CD4-positive, alpha-beta T cell (primary cell): ENCODE data around the gene KLHL35. TPM values are rescaled to one million over a fixed set of nuclear protein-coding genes. Genes with fewer than 3 reads are reported as not detected.
A peak's percentile ranks its signal among the peaks of the same experiment; 100 is the strongest.

ENCODE experiments used
- ATAC-seq: fragments of 200-7000 bp; cut with Tn5 transposase; one replicate; pipeline ENCODE4 v1.10.0; 2022; ENCODE audit warnings: mild to moderate bottlenecking; ENCODE audit not compliant: poor library complexity
- CTCF ChIA-PET: fragments of 350-600 bp; sonication (Branson Sonifier 250); formaldehyde crosslinking; loops from one replicate; lab custom pipeline; 2021; ENCODE audit warnings: antibody characterized with exemption, inconsistent platforms; lab: Charles Lee
- POLR2A ChIA-PET: fragments of 350-600 bp; sonication (Branson Sonifier 250); formaldehyde crosslinking; loops from one replicate; lab custom pipeline; 2021; ENCODE audit warnings: antibody characterized with exemption, inconsistent platforms; lab: Charles Lee
- DNase-seq, 14 experiments: peaks; one replicate each; pipeline ENCODE4 v3.0.0-alpha.2; 2013 to 2020; ENCODE audit warnings: mixed read lengths in 2 of 14
- H3K27ac ChIP-seq, 2 donors: one replicate each; pipeline versions ENCODE4 v1.5.1 to v1.7.0; 2013; ENCODE audit warnings: low read length in 2 of 2, low read depth in 1 of 2, mild to moderate bottlenecking in 1 of 2
- H3K27me3 ChIP-seq, 2 experiments: 1 replicate in 1 of 2; 2 replicates in 1 of 2; pipeline versions ENCODE4 v1.6.1 to v1.7.0; 2013; ENCODE audit warnings: low read length in 2 of 2, control low read depth in 1 of 2, mild to moderate bottlenecking in 1 of 2, moderate library complexity in 1 of 2; ENCODE audit not compliant: insufficient read depth in 2 of 2, control insufficient read depth in 1 of 2
- H3K36me3 ChIP-seq: one replicate; pipeline ENCODE4 v1.6.1; 2013; ENCODE audit warnings: low read length, control low read depth; ENCODE audit not compliant: insufficient read depth
- H3K4me1 ChIP-seq: one replicate; pipeline ENCODE4 v1.6.1; 2013; ENCODE audit warnings: low read length, control low read depth; ENCODE audit not compliant: insufficient read depth
- H3K4me3 ChIP-seq: one replicate; pipeline ENCODE4 v1.5.1; 2013; ENCODE audit warnings: mild to moderate bottlenecking, low read length, moderate library complexity
- H3K9me3 ChIP-seq, 2 experiments: 1 replicate in 1 of 2; 2 replicates in 1 of 2; pipeline versions ENCODE4 v1.6.1 to v1.7.0; 2013; ENCODE audit warnings: low read length in 2 of 2, mild to moderate bottlenecking in 2 of 2, control low read depth in 1 of 2, moderate library complexity in 1 of 2; ENCODE audit not compliant: control insufficient read depth in 1 of 2, insufficient read depth in 1 of 2
- H3K27ac Mint-ChIP-seq: one replicate; pipeline ENCODE4 v1.8.0; 2020; ENCODE audit warnings: mixed read lengths
- H3K27me3 Mint-ChIP-seq: one replicate; pipeline ENCODE4 v1.8.0; 2021; ENCODE audit warnings: mixed read lengths
- H3K36me3 Mint-ChIP-seq: one replicate; pipeline ENCODE4 v1.8.0; 2021; ENCODE audit warnings: low read depth, mixed read lengths
- H3K4me1 Mint-ChIP-seq: one replicate; pipeline ENCODE4 v1.8.0; 2021; ENCODE audit warnings: low read depth, mixed read lengths
- H3K4me3 Mint-ChIP-seq: one replicate; pipeline ENCODE4 v1.8.0; 2020; ENCODE audit warnings: mild to moderate bottlenecking, mixed read lengths
- H3K9me3 Mint-ChIP-seq: one replicate; pipeline ENCODE4 v1.8.0; 2020; ENCODE audit warnings: mixed read lengths
- intact Hi-C, 2 experiments: fragments of 100-400 bp; cut with DNase I in 1 of 2; cut with micrococcal nuclease in 1 of 2; formaldehyde crosslinking; loops; one replicate each; pipeline versions ENCODE4 v1.15.1 to v1.9.0; 2023 to 2025; cut with DNase I, micrococcal nuclease
- total RNA-seq, 174 experiments: library from RNA in 2 of 174; stranded (reverse) in 2 of 174; gene quantifications; one replicate each; pipeline ENCODE4 v1.2.3 and lab custom pipeline; 2021 to 2026
- TF ChIP-seq, protein P1 (sequence below): fragments of 200-600 bp; IDR thresholded peaks from one replicate; pipeline ENCODE4 v1.8.0; 2022; ENCODE audit warnings: antibody characterized with exemption, mild to moderate bottlenecking

Gene KLHL35
- total RNA-seq, 2 experiments from 2014 or later, result 0.33 to 0.81 TPM

DNA sequence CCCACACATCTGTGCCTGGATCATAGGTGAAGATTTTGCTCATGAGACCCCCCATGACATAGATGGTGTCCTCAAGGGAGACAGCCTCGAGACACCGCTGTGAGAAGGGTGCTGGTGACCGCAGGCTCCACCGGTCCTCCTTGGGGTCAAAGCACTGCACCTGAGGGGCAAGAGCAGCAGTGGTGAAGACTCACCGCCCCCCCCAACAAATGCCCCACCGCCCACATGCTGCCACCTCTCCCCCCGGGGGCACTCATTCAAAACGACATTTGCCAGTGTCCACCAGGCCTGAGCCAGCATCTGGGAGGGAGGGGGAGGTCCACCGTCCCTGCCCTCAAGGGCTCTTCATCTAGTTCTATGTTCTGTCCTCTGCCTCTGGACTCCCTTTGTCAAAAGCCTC is 9.3 kb downstream of the KLHL35 start:
- ChIA-PET POLR2A (interaction anchor here (0.9 kb wide), 2 partner anchors 8 to 139 kb away, joined by 3 read pairs; partner anchors contain the start of gene SERPINH1), CTCF (interaction anchor here (1.9 kb wide), 1 partner anchor 16 kb away, joined by 6 read pairs; no protein-coding TSS in a partner anchor)
- Mint-ChIP-seq H3K4me1 (peaks cover 11% of the 10 kb centered on the region), H3K4me3 (no peak overlapping the region), H3K36me3 (peaks cover 20% of the 10 kb centered on the region), H3K27me3 (peaks cover 13% of the 10 kb centered on the region), H3K9me3 (no peaks in the 10 kb centered on the region), H3K27ac (peak overlapping the region; percentile 25)
- Histone ChIP-seq H3K27me3 (peaks cover 0 to under 1% of the 10 kb centered on the region in 2 experiments), H3K27ac (no peak overlapping the region), H3K36me3 (peaks cover 16% of the 10 kb centered on the region), H3K4me1 (peaks cover 9% of the 10 kb centered on the region), H3K9me3 (peaks cover 0 to 4% of the 10 kb centered on the region in 2 experiments), H3K4me3 (no peak overlapping the region)
- DNase-seq (no peak), ATAC-seq (no peak)
- TF ChIP-seq, protein P1, sequence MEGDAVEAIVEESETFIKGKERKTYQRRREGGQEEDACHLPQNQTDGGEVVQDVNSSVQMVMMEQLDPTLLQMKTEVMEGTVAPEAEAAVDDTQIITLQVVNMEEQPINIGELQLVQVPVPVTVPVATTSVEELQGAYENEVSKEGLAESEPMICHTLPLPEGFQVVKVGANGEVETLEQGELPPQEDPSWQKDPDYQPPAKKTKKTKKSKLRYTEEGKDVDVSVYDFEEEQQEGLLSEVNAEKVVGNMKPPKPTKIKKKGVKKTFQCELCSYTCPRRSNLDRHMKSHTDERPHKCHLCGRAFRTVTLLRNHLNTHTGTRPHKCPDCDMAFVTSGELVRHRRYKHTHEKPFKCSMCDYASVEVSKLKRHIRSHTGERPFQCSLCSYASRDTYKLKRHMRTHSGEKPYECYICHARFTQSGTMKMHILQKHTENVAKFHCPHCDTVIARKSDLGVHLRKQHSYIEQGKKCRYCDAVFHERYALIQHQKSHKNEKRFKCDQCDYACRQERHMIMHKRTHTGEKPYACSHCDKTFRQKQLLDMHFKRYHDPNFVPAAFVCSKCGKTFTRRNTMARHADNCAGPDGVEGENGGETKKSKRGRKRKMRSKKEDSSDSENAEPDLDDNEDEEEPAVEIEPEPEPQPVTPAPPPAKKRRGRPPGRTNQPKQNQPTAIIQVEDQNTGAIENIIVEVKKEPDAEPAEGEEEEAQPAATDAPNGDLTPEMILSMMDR, result no peak
- intact Hi-C loops, result no loop called here

DNA sequence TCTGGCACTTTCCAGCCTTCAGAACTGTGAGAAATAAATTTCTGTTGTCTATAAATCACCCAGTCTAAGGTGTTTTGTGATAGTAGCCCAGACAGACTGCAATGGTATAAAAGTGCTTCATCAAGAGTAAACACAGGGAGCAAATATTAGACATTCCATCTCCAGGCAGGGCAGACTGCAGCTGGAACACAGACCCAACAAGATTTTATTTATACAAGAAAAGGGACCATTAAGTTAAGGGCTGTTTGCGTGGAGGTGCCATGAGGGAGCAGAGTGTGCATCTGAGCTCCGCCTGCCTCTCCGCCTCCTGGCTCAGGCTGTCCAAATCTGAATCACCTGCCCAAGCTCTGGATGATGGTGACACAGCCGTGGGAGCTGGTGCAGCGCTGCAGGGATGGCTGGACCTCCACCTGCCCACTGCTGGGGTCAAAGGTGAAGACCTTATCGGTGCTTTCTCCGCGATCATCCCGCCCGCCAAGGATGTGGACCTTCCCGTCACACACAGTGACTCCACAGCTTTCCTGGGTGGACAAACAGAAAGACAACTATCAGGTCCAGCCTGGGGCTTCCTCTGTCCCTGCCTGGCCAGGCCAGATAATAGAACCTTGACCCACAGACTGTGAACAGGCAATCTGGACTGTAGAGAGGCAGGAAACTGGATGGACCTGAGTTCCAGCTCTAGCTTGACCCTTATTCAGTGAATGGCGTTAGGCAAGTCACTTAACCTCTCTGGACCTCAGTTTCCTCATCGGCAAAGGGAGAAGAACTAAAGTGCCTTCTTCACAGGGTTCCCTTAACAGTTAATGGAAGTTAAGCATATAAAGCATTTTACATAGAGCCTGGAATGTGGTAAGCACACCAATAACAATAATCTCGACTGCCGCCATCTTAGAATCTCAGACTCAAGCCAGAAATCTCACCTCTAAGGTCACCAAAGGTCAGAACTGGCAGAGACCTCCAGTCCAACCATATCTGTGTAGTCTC is 10.5 kb downstream of the KLHL35 start:
- Histone ChIP-seq H3K4me3 (no peak overlapping the region), H3K9me3 (no peaks in the 10 kb centered on the region), H3K4me1 (no peaks in the 10 kb centered on the region), H3K27ac (no peak overlapping the region), H3K27me3 (no peaks in the 10 kb centered on the region), H3K36me3 (peaks cover 16% of the 10 kb centered on the region)
- H3K27ac Mint-ChIP-seq, result no peak overlapping the region
- peaks cover 2% of the 10 kb centered on the region for H3K27me3 Mint-ChIP-seq
- CTCF ChIA-PET, result interaction anchor here (1.9 kb wide), 1 partner anchor 14 kb away, joined by 6 read pairs; no protein-coding TSS in a partner anchor
- intact Hi-C loops, result no loop called here
- TF ChIP-seq, protein P1, result no peak
- DNase-seq (no peak), ATAC-seq (no peak)
- H3K36me3 Mint-ChIP-seq, result peaks cover 20% of the 10 kb centered on the region
- POLR2A ChIA-PET, result interaction anchor here (0.9 to 1.7 kb wide), 2 partner anchors 10 to 22 kb away, joined by 3 to 4 read pairs; no protein-coding TSS in a partner anchor
- no peaks in the 10 kb centered on the region for H3K9me3 Mint-ChIP-seq
- H3K4me3 Mint-ChIP-seq, result no peak overlapping the region
- no peaks in the 10 kb centered on the region for H3K4me1 Mint-ChIP-seq

DNA sequence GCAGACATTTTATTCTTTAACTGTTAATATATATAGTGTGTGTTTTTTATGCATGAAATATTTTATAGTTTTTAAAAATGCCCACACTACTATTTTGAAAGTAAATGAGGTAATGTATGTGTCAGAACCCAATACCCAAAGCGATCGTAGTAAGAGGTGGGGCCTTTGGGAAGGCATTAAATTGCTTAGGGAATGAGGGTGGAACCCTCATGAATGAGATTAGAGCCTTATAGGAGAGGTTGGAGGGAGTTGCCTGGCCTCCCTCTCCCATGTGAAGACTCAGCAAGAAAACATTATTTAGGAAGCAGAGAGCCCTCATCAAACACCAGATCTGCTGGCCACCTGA is 11.1 kb downstream of the KLHL35 start:
- intact Hi-C loops, result no loop called here
- ChIA-PET POLR2A (interaction anchor here (1.7 kb wide), 1 partner anchor 22 kb away, joined by 4 read pairs; no protein-coding TSS in a partner anchor), CTCF (no interaction called here)
- peaks cover 23% of the 10 kb centered on the region for H3K36me3 Mint-ChIP-seq
- ATAC-seq, result no peak
- no peak overlapping the region for H3K4me3 Mint-ChIP-seq
- no peaks in the 10 kb centered on the region for H3K4me1 Mint-ChIP-seq
- no peaks in the 10 kb centered on the region for H3K9me3 Mint-ChIP-seq
- DNase-seq, result no peak
- Histone ChIP-seq H3K36me3 (peaks cover 16% of the 10 kb centered on the region), H3K27ac (no peak overlapping the region), H3K27me3 (no peaks in the 10 kb centered on the region), H3K4me3 (no peak overlapping the region), H3K4me1 (no peaks in the 10 kb centered on the region), H3K9me3 (no peaks in the 10 kb centered on the region)
- TF ChIP-seq, protein P1, result no peak
- H3K27ac Mint-ChIP-seq, result no peak overlapping the region
- H3K27me3 Mint-ChIP-seq, result no peaks in the 10 kb centered on the region
